Central memory CD4-positive, alpha-beta T cell (primary cell): ENCODE results near the gene NPHP4.

Experiments
- DNase-seq: peaks from one replicate; pipeline ENCODE4 v3.0.0; 2022

Gene NPHP4

DNA sequence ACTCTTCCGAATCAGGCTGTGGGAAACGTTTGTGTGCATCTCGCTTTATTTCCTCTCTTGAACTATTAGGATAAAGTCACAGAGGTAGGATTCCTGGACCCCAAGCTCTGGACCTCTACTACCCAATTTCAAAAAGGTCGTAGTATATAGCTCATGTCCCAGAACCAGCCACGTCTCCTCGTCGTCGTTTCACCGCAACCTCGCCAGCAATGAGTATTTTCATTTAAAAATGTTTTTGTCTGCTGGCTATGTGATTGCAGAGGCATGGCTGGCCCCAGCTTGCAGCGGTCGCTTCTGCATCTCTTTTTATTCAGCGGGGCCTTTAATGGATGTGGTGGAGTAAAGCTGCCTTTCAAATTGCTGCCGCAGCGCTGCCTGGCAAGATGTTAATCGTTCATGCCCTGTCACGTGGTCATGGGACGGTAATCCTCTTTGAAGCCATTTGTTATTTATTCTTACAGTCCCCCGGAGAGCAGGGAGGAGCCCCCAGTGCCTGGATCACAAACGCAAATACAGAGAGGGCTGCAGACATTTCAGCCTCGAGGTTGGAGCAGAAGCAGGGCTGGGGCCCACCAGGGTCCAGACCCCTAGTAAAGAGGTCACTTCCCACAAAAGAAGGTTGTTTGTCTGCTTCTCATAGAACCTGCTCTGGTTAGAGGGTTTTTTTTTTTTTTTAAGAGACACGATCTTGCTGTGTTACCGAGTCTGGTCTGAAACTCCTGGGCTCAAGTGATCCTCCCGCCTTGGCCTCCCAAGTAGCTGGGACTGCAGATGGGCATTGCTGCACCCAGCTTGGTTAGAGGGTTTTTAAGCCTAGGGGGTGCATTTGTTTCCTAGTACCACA, 11.6 kb upstream of the NPHP4 start:
- peak; percentile 52 for DNase-seq

DNA sequence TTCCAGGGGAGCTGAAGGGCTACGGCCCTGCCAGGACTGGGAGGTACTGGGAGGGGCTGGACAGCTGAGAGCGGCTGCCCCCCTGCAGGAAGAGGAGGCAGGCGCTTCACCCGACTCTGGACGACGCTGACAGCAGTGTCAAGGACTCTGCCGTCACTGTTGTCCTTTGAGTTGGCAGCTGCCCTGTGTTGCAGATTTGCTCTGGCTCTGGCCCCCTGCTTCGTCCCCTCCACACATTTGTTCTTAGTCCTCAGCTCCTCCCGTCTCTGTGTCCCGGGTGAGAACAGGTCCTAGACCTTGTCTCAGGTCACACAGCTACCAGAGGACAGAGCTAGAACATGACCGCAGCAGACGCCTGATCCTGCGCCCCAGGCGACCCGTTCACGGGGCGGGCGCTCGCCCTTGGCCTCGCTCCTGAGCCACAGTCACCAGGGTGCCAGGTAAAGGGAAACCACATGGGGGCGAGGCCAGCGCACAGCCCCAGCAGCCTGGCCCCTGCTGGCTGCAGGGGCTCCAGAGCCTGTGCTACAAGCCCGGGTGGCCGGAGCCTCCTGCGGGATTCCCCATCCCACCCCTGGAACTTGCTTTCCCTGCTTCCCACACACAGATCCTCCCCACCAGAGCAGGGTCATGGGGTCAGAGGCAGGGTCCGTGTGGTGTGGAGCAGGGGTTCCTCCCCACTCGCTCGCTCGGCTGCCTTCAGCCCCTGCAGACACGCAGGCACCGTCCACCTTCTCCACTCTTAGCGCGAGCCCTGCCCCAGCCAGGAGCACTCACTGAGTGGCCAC, 10.7 kb upstream of the NPHP4 start:
- no peak for DNase-seq

DNA sequence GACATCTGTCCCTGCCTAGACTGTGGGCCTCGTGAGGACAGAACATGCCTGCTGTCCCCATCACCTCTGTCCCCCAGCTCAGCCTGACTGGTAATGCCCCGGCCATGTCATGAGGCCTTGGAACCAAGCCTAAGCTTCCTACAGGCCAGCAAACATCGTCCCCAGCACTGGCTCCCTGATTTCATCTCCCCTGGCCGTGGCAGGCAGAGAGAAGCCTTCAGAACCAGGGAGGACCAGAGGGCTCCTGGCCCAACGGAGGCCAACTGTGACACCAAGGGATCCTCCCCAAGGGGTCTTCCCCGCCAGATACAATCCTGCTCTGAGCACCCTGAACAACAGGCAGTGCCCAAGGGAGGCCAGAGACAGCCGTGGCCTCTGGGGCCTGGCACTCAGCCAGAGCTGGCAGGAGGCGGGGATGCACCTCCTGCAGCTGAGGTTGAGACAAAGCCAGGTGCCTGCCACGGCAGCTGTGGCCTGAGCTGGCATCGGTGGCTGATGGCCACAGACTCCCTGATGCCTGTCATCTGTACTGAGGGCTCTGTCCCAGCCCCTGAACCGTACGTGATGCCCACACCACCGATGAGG, 9.9 kb upstream of the NPHP4 start:
- DNase-seq = peak; percentile 38

DNA sequence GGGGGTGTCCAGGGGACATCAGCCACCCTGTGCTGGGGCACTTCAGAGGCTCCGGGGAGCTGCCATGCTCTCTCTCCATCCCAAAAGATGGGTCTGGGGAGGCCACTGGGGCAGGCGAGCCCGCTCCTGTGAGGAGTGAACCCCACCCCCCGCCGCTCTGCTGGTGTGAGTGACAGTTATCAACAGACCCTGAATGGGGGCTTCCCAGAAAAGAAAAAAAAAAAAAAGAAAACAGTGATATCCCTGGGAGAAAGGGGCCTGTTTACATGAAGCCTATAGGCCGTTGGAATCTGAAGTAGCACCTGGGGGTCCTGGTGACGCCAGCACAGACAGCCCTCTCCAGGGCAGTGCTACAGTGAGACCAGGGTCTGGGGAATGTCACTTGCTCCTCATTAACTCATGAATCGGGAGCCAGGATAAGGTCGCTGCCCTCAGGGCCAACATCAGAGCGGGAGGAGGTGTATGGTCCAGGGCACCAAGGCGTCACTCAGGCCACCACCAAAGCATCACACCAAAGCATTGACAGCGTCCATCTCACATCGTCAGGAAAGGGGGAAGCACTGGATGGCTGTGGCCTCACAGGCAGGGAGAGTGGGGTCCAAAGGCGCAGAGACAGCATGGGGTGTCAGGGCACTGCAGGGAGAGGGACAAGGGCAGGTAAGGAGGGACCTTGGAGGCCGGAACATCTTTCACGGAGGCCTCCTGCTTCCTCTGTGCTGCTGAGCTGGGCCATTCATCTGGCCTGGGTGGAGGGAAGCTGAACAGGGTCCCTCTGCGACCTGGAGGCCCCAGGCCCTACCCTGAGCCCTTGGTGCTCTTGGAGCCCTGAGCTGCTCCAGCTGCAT, 8.4 kb upstream of the NPHP4 start:
- DNase-seq = no peak

DNA sequence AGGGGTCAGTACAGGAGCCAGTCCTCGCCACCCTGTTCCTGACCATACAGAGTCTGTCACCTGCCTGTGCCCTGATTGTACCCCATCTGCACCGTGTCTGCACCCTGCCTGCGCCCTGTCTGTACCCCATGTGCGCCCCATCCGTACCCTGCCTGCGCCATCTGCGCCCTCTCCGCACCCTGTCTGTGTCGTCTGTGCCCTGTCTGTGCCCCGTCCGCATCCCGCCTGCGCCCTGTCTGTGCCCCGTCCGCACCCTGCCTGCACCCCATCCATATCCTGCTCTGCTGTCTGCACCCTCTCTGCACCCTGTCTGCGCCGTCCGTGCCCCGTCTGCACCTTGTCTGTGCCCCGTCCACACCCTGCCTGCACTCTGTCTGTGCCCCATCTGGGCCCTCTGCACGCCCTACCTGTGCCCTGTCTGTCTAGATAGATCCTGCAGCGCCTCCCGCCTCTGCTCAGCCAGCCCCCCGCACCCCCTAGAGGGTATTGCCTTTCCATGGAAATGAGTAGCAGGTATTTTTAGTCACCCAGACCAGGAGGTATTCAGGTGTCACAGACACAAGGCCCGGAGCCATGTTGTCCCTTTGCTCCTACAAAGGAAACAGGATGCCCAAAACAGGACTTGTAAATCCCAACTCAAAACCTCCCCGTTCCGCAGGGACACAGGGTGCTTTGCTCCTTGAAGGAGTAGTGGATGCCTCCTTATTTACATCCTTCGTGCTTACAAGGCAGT, 7.7 kb upstream of the NPHP4 start:
- no peak for DNase-seq

DNA sequence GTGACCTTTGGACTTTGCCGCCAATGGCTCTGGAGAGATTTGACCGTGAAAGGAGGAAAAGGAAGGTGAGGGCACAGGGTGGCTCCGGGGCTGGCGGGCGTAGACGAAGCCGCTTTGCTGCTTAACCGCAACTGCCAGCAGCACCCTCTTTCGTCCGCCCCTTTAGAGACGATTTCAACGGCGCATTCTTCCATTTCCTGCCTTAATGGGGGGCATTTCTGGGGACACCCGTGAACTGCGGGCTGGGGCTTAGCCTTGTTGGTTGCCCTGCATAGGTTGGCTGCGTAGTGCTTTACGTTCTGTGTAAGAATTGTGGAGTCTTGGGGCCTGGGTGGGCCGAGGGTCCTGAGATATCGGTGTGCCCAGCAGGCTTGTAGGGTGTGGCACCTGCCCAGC, 6.7 kb upstream of the NPHP4 start:
- DNase-seq = peak; percentile 18

DNA sequence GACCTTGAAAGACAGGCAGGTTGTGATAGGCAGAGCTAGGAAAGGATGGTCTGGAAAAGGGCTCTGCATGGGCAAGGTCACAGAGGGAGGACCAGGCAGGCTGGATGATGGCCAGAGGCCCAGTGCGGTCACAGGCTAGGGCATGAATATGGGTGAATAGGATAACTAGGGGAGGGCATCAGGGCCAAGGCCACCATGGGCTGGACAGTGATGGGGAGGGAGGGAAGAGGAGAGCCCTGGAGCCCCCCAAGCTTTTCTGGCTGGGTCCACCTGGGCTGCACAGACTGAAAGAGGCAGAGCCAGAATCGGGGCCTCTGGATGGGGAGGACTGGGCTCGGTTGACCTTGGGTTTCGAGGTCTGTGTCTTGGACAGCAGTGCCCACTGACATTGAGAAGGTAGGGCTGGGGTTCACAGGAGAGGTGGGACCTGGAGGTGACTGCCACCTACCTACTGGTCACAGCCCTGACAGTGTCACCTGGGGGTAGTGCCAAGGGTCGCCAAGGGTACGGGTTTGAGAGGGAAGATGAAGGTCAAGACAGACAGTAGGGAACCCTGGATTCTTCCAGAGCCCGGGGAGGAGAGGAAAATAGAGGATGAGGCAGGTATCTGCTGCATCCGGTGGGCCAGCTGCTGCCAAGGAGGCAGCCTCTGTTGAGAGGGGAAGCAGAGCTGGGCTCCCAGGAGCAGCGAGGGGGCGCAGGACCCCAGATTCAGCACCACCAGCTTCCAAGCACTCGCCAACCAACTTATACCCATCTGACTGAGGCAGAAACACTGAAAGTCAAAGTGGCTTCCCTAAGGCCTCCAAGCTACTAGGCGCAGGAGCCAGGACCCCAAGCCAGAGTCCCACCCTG, 6.1 kb upstream of the NPHP4 start:
- no peak for DNase-seq

DNA sequence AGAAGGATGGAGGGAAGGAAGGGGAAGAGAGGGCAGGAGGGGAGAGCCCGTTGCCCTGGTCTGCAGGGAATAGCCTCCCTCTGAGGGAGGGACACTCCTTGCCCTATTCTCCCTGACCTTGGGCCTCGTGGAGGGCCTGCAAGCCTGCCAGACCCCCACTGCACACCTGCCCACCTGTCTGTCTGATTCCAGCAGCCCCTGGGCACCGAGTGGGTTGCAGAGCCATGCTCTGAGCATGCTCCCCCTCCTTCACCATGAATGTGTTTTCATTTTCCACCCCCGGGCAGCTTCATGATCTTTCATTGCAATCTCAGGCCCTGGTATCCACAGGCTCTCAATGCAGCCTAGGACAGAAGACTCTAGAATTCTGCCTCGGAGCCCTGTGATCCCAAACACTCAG, 5.1 kb upstream of the NPHP4 start:
- no peak for DNase-seq

DNA sequence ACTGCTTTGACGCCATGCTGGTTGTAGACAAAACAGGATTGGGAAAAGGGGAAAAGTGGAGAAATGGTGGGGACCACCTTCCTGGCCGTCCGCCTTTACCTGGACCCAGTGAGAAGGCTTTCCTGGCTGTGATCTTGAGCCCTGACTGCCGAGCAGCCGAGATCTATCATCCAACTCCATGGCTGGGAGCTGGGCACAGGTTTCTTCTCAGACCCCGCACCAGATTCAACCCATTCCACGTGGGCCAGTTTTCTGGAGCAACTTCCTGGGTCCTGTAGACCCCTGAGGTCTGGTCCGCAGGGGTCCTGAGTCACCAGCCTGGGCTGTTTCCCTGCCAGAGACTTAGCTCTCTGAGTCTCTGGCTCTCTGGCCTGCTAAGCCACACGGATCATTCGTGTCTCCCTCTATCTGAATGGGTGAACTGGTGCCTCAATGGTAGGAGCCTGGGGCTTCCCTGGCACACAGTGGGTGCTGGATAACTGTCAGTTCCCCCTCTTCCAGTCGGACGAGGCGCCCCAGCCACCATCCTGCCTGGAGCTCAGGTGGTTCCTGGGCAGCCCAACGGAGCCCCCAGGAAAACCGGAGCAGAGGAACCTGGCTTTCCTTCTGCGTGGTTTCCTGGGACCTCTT, 4.5 kb upstream of the NPHP4 start:
- no peak for DNase-seq

DNA sequence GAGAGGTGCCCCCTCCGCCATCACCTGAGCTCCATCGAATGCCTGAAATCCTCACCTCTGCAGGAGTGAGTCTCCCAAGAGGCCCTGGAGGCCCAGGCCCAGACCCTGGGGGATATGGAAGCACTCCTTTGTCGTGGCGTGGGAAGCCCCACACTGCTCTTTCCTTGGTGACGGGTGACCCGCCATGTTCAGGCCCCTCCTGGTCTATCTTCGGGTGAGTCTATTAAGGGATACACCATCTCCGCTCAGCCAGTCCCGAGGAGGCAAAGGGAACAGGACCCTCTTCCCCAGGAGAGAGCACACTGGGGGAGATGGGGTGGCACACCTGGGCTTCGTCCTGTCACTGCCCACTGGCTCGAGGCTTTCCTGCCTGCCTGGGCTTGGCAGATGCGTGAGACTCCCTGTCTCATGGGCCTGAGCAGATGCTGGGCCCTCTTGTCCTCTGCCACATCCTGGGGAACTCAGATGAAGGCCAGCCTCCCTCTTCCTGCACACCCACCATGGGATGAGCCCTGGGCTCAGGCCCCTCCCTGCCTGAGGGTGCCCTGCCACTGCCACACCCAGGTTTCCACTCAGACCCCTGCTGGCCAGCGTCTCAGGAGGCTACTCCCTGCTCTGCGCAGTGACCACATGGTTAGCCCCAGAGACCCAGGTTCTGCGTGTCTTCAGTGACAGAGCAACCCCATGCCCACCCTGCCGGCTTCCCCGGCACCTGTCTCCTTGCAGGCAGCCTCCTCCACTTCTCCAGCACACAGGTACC, 3.8 kb upstream of the NPHP4 start:
- no peak for DNase-seq

DNA sequence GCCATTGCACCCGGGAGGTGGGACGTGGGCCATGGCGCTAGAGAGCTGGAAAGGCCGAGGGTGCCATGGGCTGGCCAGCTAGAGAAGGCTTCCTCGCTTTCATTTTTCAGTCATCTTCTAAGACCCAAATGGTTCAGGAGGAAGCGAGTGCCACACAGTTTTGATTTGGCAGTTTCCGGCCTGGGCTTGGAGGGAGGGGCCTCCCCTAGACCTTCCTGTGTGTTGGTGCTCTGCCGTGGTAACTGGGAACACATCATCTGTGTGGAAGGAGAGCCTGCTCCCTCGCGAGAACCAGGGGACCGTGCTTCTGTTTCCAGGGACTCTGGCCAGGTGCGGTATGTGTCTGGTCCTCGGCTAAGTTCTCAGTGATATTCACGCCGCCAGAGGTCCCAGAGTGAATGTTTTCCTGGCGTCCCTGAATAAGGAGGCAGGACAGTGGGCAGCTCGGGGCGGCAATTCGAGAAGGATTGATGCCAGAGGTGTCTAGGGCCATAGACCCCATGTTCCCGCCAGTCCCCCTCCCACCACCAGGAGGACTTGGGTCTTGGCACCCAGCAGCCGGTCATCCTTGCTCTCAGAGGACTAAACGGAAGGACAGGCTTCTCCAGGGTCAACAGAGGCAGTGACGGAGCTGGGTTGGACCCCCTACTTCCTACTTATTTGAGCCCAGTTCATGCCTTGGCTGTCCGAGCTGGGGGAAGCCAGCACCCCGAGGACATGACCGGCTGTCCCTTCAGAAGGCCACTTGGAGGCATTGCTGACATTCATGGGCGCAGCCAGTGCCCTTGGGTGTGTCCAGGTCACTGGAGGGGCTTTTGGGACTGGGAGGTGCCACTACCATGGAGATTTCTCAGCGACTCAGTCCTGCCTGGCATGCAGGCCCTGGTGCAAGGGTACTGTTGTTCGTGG, 2.7 kb upstream of the NPHP4 start:
- DNase-seq = peak; percentile 78

DNA sequence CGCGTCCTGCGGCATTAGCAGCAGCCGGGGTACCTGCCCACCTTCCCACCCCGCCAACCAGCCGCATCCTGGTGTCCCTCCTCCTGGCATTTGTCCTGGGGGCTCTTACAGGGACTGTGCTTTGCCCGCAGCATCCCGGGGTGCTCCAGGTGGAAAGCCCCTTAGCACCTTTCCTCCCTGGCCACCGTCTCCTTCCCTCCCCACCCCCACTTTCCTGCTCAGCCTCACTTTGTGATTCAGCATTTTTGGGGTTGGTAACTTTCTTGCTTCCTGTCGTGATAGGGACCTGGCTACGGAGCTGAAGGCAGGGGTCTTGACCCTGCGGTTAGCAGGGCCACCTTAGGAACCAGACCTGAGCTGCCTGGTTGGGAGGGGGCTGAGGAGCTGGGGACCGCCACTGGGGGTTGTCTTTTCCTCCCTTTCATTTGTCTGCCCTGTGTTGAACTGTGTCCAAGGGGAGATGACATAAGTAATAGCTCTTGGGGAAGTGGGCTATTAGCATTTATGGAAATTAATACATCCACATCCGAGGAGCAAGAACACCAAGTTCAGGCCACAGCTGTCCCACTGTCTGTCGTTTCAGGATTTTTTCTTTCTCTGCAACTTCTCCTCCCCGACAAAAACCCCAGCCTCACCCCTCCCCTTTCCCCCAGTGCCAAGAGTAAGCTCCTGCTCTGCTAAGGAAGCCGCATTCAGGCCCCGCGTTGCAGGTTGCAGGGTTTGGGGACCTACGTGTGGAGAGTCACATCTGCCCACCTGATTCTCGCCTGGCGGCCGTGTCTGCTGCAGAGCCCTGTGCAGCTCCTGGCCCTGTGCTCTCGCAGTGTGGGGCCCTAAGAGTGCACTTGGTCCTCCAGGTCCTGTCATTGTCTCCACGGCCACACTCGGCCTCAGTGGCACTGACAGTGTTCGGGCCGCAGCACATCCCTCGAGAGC, 1.6 kb upstream of the NPHP4 start:
- DNase-seq = peak; percentile 18

DNA sequence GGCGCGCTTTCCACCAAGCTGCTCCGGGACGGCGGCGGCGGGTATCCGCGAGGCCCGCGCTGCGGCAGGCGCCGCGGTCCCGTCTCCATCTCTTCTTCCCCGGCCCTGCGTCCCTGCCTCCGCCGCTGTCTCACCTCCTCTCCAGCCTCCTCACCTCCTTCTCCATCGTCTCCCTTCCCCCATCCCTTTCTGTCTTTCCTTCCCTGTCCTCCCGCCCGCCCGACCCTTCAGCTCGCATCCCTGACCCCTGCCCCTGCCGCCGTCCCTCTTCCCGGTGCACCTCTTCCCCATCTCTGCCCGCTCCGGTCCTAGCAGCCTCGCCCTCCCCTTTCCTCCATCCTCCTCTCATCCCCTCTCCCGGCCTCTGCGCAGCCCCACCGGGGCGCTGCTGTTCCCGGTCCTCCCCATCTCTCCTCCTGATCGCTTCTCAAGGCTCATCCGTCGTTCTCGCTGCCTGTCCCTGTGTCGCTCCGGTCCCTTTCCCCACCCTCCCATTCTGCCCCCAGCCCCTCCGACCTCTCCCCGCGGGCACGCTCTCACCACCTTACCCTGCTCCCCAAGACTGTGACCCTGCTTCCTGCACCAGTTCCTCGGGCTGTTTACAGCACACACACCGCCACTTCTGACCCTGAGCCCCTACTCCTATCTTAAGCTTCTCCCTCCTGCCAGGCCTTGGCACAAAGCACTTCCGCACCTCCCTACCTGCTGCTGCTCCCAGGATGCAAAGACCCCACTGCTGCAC, 760 bp upstream of the NPHP4 start:
- peak; percentile 13 for DNase-seq

DNA sequence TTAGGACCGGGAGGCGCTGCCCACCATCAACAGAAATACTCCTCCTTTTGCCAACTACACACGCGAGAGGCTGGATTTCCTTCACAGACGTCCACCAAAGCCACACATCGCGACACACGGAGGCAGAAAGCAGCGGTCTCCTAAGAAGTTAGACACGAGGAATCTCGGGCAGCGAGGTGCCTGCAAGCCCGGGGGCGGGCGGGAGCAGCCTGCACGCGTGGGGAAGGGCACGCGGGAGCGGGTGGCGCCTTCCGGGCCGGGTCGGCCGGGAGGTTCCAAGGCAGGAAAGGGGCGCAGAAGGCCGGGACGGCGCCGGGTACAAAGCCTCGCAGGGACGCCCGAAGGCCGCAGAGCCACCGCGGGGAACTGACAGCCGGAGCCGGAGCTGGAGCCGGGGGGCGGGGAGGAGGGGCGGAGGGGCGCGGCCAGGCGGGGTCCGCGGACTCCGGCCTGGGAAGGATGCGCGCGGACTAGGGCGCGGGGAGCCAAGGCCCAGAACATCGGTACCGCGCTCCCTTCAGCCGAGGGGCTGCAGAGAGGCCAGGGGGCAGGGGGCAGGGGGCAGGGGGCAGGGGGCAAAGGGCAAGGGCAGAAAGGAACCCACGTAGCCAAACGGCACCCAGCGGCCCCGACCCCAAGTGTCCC, 722 bp downstream of the NPHP4 start:
- DNase-seq = peak; percentile 31

DNA sequence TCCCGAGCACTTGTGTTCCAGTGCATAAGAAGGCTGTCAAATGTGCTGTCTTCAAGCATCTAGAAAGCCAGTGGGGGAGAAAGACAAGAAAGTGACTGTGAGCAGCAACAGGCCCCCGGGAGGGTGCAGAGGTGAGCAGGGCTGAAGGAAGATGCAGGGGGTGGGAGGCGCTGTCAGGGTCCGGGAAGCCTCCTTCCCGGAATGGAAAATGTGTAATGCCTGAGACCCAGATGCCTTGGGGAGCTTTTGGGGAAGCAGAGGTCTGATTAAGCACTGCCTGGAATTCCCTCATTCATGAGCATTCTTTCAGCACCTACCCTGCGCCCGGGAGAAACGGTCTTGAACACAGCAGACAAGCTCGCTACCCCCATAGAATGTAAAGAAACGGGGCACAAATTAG, 1.3 kb downstream of the NPHP4 start:
- DNase-seq = no peak

DNA sequence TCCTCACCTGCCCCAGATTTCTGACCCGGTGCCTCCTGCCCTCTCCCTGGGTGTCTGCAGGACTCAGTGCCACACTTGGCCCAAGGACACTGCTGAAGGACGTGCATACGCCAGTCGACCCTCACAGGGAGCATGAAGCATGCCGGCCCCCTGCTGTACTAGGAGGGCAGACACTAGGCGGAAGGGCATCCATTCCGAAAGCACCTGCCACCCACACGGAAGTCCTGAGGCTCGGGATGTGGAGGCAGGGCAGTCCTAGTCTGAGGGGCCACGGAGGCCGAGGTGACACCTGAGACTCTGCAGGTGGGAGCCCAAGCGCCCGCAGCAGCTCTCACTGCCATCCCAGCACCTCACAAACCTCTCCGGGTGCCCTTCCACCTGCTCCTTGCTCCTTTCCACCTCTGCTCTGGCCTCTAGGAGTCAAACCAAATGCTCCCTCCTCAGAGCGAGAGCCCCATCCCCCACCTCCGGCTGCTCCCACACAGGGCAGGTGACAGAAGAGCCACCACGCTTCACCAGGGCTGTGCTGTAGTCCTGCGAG, 2.4 kb downstream of the NPHP4 start:
- DNase-seq = no peak
